DOHH2 (cell line): ENCODE measurements around the gene LAMB3.

Experiments
- H3F3A ChIP-seq: fragments of 200-600 bp; sonication (generic), shearing (Covaris generic); 2 replicates; pipeline ENCODE4 v1.6.0; 2016; ENCODE audit warnings: antibody characterized with exemption, mild to moderate bottlenecking; ENCODE audit not compliant: control insufficient read depth, insufficient read depth
- H3K27ac ChIP-seq: fragments of 200-600 bp; sonication (generic); 2 replicates; pipeline ENCODE4 v1.5.1; 2014; ENCODE audit warnings: low read depth, mild to moderate bottlenecking, low read length, moderate library complexity
- H3K27me3 ChIP-seq: fragments of 200-600 bp; sonication (generic); 2 replicates; pipeline ENCODE4 v1.6.1; 2014; ENCODE audit warnings: mild to moderate bottlenecking, low read length, mixed read lengths; ENCODE audit not compliant: control insufficient read depth
- H3K36me3 ChIP-seq: fragments of 200-600 bp; sonication (generic); 2 replicates; pipeline ENCODE4 v1.6.1; 2014; ENCODE audit warnings: mild to moderate bottlenecking, low read length, moderate library complexity, mixed read lengths; ENCODE audit not compliant: control insufficient read depth
- H3K4me1 ChIP-seq: fragments of 200-600 bp; sonication (generic); 2 replicates; pipeline ENCODE4 v1.6.1; 2014; ENCODE audit warnings: mild to moderate bottlenecking, low read length, mixed read lengths; ENCODE audit not compliant: control insufficient read depth
- H3K4me2 ChIP-seq: fragments of 200-600 bp; sonication (generic); 2 replicates; pipeline ENCODE4 v1.6.0; 2014; ENCODE audit warnings: mild to moderate bottlenecking, low read length, moderate library complexity
- H3K4me3 ChIP-seq: fragments of 200-600 bp; sonication (generic); 2 replicates; pipeline ENCODE4 v1.5.1; 2014; ENCODE audit warnings: mild to moderate bottlenecking, low read length, mixed read lengths
- H3K79me2 ChIP-seq: fragments of 200-600 bp; sonication (generic); 2 replicates; pipeline ENCODE4 v1.6.1; 2014; ENCODE audit warnings: mild to moderate bottlenecking, low read length, mixed read lengths; ENCODE audit not compliant: control insufficient read depth
- H3K9me2 ChIP-seq: fragments of 200-600 bp; sonication (generic); replicated peaks from 2 replicates; pipeline ENCODE4 v1.6.1; 2014; ENCODE audit warnings: mild to moderate bottlenecking, low read length, mixed read lengths; ENCODE audit not compliant: control insufficient read depth
- H3K9me3 ChIP-seq: fragments of 200-600 bp; sonication (generic); 2 replicates; pipeline ENCODE4 v1.6.1; 2014; ENCODE audit warnings: antibody characterized with exemption, low read length, mixed read lengths; ENCODE audit not compliant: control insufficient read depth, insufficient read depth
- H4K20me1 ChIP-seq: fragments of 200-600 bp; sonication (generic); 2 replicates; pipeline ENCODE4 v1.6.0; 2014; ENCODE audit warnings: low read depth, mild to moderate bottlenecking, antibody characterized with exemption, low read length, moderate library complexity; ENCODE audit not compliant: control insufficient read depth, insufficient read depth
- EZH2phosphoT487 ChIP-seq: fragments of 200-600 bp; sonication (generic); IDR thresholded peaks from 2 replicates; pipeline ENCODE4 v1.6.1; 2017; ENCODE audit warnings: borderline replicate concordance, mild to moderate bottlenecking, antibody characterized with exemption, low read length, moderate library complexity, mixed read lengths
- TF ChIP-seq, protein P1 (sequence below): fragments of 200-600 bp; sonication (generic); IDR thresholded peaks from one replicate; pipeline ENCODE4 v1.5.1; 2014; ENCODE audit warnings: antibody characterized with exemption, mild to moderate bottlenecking, low read depth, low read length; ENCODE audit not compliant: poor library complexity, severe bottlenecking

Gene LAMB3

DNA sequence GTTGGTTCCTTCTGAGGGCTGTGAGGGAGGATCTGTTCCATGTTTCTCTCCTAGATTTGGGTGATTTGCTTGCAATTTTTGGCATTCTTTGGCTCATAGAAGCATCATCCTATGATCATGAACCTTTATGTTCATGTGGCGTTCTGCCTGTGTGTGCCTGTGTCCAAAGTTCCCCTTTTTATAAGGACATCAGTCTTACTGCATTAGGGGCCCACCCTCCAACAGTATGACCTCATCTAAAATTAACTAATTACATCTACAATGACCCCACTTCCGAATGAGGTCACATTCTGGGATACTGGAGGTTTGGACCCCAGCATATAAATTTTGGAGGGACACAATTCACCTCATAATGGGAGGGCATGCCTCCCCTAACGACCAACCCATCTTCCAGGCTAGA is 81.5 kb downstream of the LAMB3 start:
- Histone ChIP-seq H3F3A (no peaks in the 10 kb centered on the region), H3K4me3 (no peak overlapping the region), H3K27ac (no peak overlapping the region), H3K9me3 (no peaks in the 10 kb centered on the region), H4K20me1 (no peaks in the 10 kb centered on the region), H3K4me1 (no peaks in the 10 kb centered on the region), H3K79me2 (no peaks in the 10 kb centered on the region), H3K36me3 (no peaks in the 10 kb centered on the region), H3K9me2 (no peaks in the 10 kb centered on the region), H3K27me3 (peaks cover 8% of the 10 kb centered on the region), H3K4me2 (no peak overlapping the region)
- no peak for TF ChIP-seq EZH2phosphoT487
- TF ChIP-seq, protein P1, sequence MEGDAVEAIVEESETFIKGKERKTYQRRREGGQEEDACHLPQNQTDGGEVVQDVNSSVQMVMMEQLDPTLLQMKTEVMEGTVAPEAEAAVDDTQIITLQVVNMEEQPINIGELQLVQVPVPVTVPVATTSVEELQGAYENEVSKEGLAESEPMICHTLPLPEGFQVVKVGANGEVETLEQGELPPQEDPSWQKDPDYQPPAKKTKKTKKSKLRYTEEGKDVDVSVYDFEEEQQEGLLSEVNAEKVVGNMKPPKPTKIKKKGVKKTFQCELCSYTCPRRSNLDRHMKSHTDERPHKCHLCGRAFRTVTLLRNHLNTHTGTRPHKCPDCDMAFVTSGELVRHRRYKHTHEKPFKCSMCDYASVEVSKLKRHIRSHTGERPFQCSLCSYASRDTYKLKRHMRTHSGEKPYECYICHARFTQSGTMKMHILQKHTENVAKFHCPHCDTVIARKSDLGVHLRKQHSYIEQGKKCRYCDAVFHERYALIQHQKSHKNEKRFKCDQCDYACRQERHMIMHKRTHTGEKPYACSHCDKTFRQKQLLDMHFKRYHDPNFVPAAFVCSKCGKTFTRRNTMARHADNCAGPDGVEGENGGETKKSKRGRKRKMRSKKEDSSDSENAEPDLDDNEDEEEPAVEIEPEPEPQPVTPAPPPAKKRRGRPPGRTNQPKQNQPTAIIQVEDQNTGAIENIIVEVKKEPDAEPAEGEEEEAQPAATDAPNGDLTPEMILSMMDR, result no peak

DNA sequence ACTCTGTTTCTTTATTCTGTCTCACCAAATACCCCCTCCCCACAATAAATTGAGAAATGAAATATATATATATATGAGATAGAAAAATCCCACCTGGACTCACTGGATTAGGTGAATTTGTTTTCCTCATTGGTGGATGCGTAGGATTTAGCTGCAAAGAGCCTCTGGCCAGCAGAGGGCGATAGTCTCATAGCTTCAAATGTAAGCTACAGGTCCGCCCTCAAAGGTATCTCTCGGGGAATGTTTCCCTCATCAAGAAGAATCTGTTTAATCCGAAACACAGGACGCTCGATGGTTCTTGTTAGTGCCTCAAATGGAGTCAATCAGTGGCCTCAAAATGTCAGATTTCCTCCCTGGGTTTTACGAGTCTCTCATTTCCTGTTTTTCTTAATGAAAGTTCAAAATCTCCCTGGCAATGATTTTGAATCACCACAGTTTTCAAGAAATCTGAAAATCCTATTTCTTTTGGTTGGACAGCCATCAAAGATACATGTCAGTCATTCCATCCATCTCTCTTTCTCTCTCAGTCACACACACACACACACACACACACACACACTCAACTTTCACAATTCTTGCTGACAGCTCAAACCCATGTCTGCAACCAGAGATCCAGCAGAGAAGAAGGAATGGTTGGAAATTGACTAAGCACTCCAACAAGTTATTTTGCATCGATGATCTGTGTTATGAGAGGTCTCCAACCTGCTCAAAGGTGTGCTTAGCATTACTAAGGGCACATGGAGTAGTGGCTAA is 82.6 kb downstream of the LAMB3 start:
- Histone ChIP-seq H3K79me2 (no peaks in the 10 kb centered on the region), H3K9me3 (no peaks in the 10 kb centered on the region), H3K4me2 (no peak overlapping the region), H3K4me1 (no peaks in the 10 kb centered on the region), H3K27ac (no peak overlapping the region), H3K27me3 (peaks cover 8% of the 10 kb centered on the region), H4K20me1 (no peaks in the 10 kb centered on the region), H3F3A (no peaks in the 10 kb centered on the region), H3K36me3 (no peaks in the 10 kb centered on the region), H3K9me2 (no peaks in the 10 kb centered on the region), H3K4me3 (no peak overlapping the region)
- TF ChIP-seq EZH2phosphoT487, result no peak
- TF ChIP-seq, protein P1, result peak; percentile 68

DNA sequence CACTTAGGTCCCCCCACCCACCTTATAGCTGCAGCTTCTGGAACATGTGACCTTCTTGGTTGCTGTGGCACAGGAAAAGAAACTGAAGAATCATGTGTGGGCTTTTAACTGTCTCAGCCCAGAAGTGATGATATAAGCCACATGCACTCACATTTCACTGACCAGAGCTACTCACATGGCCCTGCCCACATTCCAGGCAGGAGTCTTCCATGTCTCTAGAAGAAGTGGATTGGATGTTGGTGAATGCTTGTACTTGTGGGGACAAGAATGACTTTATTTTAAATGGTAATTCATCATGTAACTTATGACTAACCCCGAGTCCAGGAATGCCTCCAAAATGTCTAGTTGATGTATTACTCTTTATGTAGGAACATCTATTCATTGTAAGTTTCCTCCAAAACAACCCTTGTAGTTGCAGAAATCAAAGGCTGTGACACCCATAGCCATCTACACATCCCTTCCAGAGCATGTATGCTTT is 84.5 kb downstream of the LAMB3 start:
- Histone ChIP-seq H3K9me2 (no peaks in the 10 kb centered on the region), H3K4me3 (no peak overlapping the region), H3K27me3 (peaks cover 8% of the 10 kb centered on the region), H3F3A (no peaks in the 10 kb centered on the region), H3K27ac (no peak overlapping the region), H3K36me3 (no peaks in the 10 kb centered on the region), H4K20me1 (no peaks in the 10 kb centered on the region), H3K9me3 (no peaks in the 10 kb centered on the region), H3K79me2 (no peaks in the 10 kb centered on the region), H3K4me2 (no peak overlapping the region), H3K4me1 (no peaks in the 10 kb centered on the region)
- TF ChIP-seq, protein P1, result no peak
- TF ChIP-seq EZH2phosphoT487, result no peak
